Cardiac fibroblast (primary cell): Measurements from ENCODE around the gene RNF115.
A peak's percentile ranks its signal among the peaks of the same experiment; 100 is the strongest.

Source experiments
- DNase-seq, 2 donors: peaks; one replicate each; pipeline versions ENCODE4 v3.0.0 to v3.0.0-alpha.2; 2010; ENCODE audit warnings: low read depth in 2 of 2
- H3K4me3 ChIP-seq, 2 donors: replicated peaks in 1 of 2; 1 replicate in 1 of 2; 2 replicates in 1 of 2; pipeline ENCODE4 v1.5.1; 2011; ENCODE audit warnings: low read depth in 2 of 2, low read length in 2 of 2, mild to moderate bottlenecking in 2 of 2, moderate library complexity in 1 of 2
- TF ChIP-seq, protein P1 (sequence below): IDR thresholded peaks from one replicate; pipeline ENCODE4 v1.5.1; 2011; ENCODE audit warnings: low read depth, mild to moderate bottlenecking, low read length, inconsistent platforms

Gene RNF115

DNA sequence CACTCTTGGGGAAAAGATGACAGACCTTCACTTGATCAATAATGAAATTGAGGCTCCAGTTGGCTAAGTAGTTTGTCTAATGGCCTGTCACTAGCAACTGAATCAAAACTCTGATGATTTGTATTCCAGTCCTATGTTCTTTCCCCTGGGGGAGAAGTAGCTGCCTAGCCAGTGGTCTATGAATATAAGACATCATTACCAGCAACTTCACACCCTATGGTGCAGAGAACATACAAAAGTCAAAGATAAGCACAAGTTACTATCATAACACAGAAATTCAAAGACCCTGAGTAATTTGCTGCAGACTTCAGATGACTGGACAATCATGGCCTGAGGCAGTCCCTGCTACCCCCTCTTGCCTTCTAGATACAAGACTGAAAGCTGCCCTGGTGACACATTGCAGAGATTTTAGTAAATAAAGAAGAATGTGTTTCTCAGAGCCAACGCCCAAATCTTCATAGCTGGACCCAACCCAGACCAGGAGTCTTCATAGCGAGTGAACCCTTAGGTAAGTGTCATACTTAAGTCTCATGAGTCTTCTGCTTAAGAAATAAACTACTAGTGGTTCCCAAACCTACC, 117.7 kb downstream of the RNF115 start:
- no peak overlapping the region for H3K4me3 ChIP-seq
- TF ChIP-seq, protein P1, sequence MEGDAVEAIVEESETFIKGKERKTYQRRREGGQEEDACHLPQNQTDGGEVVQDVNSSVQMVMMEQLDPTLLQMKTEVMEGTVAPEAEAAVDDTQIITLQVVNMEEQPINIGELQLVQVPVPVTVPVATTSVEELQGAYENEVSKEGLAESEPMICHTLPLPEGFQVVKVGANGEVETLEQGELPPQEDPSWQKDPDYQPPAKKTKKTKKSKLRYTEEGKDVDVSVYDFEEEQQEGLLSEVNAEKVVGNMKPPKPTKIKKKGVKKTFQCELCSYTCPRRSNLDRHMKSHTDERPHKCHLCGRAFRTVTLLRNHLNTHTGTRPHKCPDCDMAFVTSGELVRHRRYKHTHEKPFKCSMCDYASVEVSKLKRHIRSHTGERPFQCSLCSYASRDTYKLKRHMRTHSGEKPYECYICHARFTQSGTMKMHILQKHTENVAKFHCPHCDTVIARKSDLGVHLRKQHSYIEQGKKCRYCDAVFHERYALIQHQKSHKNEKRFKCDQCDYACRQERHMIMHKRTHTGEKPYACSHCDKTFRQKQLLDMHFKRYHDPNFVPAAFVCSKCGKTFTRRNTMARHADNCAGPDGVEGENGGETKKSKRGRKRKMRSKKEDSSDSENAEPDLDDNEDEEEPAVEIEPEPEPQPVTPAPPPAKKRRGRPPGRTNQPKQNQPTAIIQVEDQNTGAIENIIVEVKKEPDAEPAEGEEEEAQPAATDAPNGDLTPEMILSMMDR: no peak
- peak in 1 of 2 donors; percentile 53 for DNase-seq

DNA sequence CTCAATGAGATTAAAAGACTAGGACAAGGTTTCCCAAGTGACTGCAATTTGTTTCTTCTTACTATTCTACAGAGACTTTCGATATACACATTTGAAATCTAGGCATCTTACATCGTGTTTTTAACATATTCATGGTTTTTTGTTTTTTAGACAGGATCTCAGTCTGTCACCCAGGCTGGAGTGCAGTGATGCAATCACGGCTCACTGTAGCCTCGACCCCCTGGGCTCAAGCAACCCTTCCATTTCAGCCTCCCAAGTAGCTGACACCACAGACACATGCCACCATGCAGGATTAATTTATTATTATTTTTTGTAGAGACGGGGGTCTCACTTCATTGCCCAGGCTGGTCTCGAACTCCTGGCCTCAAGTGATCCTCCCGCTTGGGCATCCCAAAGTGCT, 118.3 kb downstream of the RNF115 start:
- TF ChIP-seq, protein P1: no peak
- no peak overlapping the region for H3K4me3 ChIP-seq
- no peak for DNase-seq

- TF ChIP-seq, protein P1: no peak
- H3K4me3 ChIP-seq: no peak overlapping the region
These were observed 121.1 kb downstream of the RNF115 start for GRCh38 chr1:145702826-145703225.

DNA sequence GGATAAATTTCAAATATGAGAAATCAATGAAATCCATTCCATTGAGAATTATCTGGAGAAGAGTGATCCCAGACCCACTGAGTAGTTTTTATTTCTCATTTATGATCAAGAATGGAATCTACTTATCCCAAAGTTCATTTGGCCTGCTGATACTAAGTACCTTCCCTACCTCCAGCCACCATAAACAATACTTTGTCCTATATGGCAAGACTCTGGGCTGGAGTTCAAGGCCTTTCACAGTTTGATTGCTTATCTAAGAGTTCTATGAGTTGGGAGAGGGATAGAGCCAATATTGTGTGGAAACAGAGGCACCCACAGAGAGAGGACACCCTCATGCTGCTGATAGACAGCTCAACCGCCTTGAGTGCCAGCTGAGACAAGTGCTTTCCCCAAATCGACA, 121.8 kb downstream of the RNF115 start:
- TF ChIP-seq, protein P1: no peak
- no peak overlapping the region for H3K4me3 ChIP-seq
- no peak for DNase-seq

More at GRCh38 chr1:145702826-145703225, 121.1 kb downstream of the RNF115 start:
- DNase-seq: no peak

GRCh38 chr1:145701306-145701862, 122.5 kb downstream of the RNF115 start:
- TF ChIP-seq, protein P1: no peak
- no peak overlapping the region for H3K4me3 ChIP-seq
- DNase-seq: no peak

DNA sequence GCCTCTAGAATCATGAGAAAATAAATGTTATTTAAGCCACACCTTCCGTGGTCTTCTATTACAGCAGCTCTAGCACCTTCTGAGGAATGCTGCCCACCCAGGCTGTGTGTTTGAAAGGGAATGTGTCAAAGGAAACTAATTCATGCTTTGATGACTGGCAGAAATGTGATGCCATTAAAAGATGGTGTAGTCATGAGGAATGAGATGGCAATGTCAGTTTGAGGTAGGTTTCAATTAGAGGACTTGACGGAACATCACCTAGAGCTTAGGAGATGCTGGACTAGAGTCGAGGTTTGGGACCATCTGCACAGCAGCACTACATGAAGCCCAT, 127.3 kb downstream of the RNF115 start:
- TF ChIP-seq, protein P1: no peak
- H3K4me3 ChIP-seq: no peak overlapping the region
- DNase-seq: no peak
